Fibroblast of upper back skin (primary cell): Measurements from ENCODE around the gene KMT2C.

ENCODE experiments used
- DNase-seq: peaks from one replicate; pipeline ENCODE4 v3.0.0-alpha.2; 2013

Gene KMT2C

GRCh38 chr7:152132812-152133211 lies 303.0 kb downstream of the KMT2C start:
- DNase-seq: no peak

DNA sequence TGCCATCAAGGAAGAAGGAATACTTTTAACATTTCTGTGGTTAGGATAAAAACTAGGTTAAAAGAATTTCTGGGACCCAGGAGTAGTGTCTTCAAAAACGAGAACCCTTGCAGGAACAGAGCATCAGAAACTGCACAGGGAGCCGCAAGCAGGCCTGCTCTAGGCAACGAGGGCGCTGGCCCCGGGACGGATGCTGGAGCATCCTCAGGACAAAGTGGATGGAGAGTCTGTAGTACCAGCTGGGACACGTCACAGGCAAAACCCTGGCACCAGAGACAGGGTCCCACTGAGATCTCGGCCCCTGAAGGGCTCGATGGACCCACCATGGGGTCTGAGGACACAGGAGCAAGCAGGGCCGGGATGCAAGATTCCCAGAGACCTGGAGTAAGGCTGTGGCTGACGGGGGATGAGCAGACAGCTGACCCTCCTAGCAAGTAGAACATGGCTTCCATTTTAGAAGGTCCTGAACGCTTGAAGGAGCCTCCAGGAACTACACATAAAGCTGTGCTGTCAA lies 303.8 kb downstream of the KMT2C start:
- DNase-seq: no peak

GRCh38 chr7:152130658-152131590 lies 304.9 kb downstream of the KMT2C start:
- no peak for DNase-seq

DNA sequence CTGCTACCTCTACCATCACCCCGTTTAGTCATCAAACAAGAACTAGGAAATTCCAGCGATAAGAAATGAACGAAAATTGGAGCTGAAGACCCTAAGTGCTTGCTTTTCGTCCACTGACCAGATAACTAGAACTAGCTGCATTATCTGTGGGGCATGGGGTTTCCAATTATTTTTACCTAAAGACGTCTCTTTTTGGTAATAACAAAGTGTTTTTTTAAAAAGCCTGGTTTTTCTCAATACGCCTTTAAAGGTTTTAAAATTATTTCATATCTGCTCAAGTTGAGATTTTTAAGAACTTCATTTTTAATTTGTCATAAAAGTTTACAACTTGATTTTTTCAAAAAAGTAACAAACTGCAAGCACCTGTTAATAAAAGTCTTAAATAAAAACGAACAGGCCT lies 306.1 kb downstream of the KMT2C start:
- no peak for DNase-seq

GRCh38 chr7:152128741-152129461 lies 306.9 kb downstream of the KMT2C start:
- DNase-seq: no peak

- DNase-seq: no peak
Measured at GRCh38 chr7:152128252-152128651, 307.6 kb downstream of the KMT2C start.

DNA sequence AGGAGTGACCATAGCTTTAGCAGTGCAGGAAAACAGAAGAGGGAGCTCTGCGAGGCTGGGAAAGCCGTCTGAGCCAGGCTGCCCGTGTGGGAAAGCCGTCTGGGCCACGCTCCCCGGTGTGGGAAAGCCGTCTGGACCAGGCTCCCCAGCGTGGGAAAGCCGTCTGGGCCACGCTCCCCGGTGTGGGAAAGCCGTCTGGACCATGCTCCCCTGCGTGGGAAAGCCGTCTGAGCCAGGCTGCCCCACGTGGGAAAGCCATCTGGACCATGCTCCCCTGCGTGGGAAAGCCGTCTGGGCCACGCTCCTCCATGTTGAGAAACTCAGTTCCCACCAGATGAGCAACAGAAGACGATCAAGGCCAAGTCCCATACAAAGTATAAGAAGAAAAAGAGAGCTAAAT lies 308.6 kb downstream of the KMT2C start:
- DNase-seq: no peak

GRCh38 chr7:152126741-152127140 lies 309.1 kb downstream of the KMT2C start:
- no peak for DNase-seq

DNA sequence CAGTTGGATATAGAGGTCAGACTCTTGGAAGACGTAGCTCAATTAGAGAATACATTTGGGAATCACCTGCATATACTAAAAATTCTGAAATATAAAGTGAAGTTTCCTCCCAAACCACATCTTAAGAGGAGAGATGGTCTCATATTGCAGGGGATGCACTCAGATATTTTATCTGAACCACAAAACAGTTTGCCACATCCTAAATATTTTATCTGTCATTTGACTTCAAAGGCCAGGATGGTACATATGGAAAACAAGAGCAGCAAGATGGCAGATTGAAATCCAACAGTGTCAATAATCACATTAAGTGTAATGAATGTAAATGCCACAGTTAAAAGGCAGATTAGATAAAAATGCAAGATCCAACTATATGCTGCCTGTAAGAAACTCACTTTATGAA lies 313.3 kb downstream of the KMT2C start:
- no peak for DNase-seq

- DNase-seq: no peak
Measured at GRCh38 chr7:152121432-152121831, 314.4 kb downstream of the KMT2C start.

DNA sequence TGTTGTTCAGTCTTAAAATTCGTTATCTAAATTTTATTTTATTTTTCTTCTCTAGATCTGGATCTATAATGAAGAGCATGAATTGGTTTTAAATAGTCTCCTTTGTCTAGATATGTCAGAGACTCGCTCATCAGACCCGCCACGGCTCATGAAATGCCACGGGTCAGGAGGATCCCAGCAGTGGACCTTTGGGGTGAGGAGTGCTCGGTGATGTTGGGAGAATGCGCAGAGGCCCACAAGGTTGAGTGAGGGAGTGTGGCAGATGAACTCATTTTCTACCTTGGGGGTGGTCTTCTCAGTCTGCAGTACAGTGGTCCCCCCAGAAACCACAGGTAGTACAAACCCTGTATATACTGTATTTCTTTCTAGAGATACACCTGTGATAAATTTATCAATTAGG lies 315.0 kb downstream of the KMT2C start:
- DNase-seq: no peak

DNA sequence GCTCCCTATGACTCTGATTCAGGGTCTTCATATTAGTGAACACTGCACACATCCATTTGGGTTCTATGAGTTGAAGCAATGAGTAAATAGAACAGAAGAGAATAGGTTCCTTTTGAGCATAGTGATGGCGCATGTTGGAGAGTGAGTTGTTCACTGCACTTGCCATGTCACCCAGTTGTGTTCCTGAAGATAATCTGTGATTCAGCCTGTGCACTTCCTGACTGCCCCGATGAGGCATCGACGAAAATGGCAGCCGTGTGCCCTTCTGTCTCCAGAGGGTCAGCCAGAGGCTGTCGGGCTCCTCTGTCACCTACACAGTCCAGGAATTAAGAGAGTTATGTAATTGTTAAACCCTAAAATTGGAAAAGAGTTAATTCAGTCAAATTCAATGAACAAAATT lies 315.6 kb downstream of the KMT2C start:
- DNase-seq: no peak

GRCh38 chr7:152117356-152117755 lies 318.4 kb downstream of the KMT2C start:
- no peak for DNase-seq

DNA sequence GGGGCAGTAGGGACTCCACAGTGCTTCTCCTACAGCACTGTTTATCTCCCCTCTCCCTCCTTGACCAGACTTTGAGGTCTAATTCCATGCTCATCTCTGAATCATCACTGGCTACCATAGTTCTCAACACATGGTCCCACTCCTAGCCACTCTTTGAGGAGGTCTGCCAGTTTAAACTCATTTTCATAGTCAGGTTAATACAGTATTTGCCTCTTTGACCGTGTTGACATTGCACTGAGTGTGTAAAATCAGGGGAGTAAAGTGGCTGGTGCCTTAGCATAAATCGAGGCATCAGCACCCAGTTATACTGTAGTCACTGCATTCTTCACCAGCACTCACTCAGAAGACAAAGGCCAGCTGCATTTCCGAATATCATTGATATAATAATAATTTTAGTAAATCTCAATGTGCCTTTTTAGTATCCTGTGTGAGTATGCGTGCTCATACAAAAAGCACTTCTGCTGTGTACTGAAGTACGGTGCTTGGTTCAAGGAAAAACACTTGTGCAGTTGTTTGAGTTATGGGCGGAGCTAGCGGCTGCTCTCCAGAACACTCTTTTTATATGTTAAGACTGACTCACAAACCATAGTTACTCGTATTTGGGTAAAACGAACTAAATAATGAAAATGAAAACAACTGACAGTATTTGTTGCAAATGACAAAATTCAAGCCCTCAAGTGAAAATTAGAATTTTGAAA lies 320.6 kb downstream of the KMT2C start:
- no peak for DNase-seq

GRCh38 chr7:152112829-152113228 lies 323.0 kb downstream of the KMT2C start:
- no peak for DNase-seq

- DNase-seq: no peak
Measured at GRCh38 chr7:152108359-152108758, 327.4 kb downstream of the KMT2C start.

GRCh38 chr7:152107945-152108344 lies 327.9 kb downstream of the KMT2C start:
- no peak for DNase-seq

GRCh38 chr7:152106990-152107389 lies 328.8 kb downstream of the KMT2C start:
- no peak for DNase-seq

DNA sequence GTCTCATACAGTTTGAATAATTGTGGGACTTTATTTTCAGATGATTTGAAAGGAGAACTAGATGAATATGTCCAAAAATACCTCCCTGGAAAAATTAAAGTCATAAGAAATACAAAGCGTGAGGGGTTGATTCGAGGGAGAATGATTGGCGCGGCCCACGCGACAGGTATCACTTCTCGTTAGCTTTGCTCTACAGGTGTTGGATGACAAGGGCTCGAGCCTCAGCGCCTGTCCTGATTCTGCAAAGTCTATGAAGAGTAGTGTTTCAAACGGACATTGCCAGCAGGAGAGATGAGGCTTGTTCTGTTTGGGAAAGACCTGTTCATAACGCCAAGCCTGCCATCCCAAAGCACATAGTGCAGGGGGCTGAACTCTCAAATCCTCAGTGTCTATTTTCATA lies 330.6 kb downstream of the KMT2C start:
- no peak for DNase-seq

DNA sequence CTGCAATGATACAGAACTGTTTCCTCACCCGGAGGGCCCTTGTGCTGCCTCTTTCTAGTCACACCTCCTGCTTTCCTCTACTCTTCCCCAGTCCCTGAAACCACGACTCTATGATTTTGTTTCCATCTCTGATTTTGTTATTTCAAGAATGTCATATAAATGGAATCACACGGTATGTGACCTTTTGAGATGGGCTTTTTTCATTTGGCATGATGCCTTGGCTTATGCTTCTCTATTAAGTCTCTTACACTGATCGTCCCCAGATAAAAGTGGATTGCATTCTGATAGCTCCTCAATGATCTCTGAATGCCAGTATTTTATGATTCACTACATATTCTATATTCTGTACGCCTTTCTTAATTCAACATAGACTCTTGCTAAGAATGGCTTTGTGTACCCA lies 332.1 kb downstream of the KMT2C start:
- no peak for DNase-seq

GRCh38 chr7:152103066-152103465 lies 332.7 kb downstream of the KMT2C start:
- DNase-seq: no peak

DNA sequence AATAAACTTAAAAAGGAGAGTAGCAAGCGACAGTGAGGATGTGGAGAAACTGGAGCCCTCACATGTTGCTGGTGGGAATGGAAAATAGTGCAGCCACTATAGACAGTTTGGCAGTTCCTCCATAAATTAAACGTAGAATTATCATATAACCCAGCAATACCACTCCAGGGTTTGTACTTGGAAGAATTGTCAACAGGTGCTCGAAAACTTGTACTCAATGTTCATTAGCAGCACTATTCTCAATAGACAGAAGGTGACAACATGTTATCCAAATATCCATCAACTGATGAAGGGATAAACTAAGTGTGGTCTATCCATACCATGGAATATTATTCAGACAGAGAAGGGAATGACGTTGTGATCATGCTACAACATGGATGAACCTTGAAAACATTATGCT lies 338.5 kb downstream of the KMT2C start:
- DNase-seq: no peak

- DNase-seq: no peak
Measured at GRCh38 chr7:152095771-152096170, 340.0 kb downstream of the KMT2C start.
